Measurements from ENCODE around the gene FAM177A1.

DNA sequence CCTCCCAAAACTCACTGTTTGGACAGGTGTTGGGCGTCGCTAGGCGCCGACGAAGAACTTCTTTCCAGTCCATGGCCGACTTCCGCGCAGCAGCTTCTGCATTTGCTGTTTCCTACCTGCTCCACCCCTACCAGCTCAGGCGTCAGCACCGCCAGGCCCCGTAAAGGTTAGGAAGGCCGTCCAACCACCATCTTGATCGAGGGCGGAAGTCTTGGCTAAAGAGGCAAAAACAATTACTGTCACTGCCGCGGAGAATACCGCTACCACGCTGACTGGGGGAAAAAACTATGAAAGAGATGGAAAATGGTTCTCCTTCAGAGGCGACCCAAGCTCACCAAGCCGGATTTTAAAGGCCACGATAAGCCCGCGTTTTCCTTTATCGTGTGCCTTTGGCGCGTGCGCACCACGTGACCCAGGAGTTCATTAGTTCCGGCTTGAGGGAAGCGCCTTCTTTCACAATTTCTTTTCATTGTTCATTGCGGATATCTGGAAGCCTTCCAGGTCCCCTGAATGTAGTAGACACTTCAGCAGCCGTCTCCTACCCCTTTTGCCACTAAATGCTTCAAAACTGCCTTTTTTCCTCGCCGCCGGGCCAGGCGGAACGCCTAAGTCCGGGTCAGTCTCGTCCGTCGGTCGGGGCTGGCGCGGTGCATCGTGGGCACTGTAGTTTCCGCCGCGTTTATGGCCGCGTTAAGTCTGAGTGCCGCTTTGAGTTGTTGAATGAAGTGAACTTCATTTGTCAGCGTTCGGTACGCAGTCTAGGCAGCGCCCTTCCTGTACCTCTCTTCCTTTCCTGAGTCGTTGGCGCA lies 76.0 kb downstream of the FAM177A1 start, which contains the start of the genes PPP2R3C and PRORP:
- TF ChIP-seq EP300 (conservative IDR thresholded peaks at IDR 0.05; ENCODE audit: poor library complexity, severe bottlenecking) (peak; percentile 29), CTCF (IDR thresholded peaks at IDR 0.05; ENCODE audit: poor library complexity, severe bottlenecking) (no peak), EZH2 (IDR thresholded peaks at IDR 0.05; ENCODE audit: borderline replicate concordance, insufficient read depth, low read length, poor library complexity, severe bottlenecking) (no peak), POLR2AphosphoS5 (IDR thresholded peaks at IDR 0.05) (peak; percentile 43), SMC3 (conservative IDR thresholded peaks at IDR 0.05; ENCODE audit: poor library complexity) (peak; percentile 29), MXI1 (conservative IDR thresholded peaks at IDR 0.05; ENCODE audit: poor library complexity, severe bottlenecking) (peak; percentile 95), TAF1 (IDR thresholded peaks at IDR 0.05; ENCODE audit: low read depth) (no peak), RAD21 (conservative IDR thresholded peaks at IDR 0.05) (peak; percentile 24), REST (IDR thresholded peaks at IDR 0.05; ENCODE audit: borderline replicate concordance) (peak; percentile 61)

Measured in neural cell (in vitro differentiated cells).